SK-N-SH treated with all-trans-retinoic acid at 6 μM for 48 hours (cell line): ENCODE results near the gene SSNA1.

Experiments used
- ATAC-seq: fragments of 200-7000 bp; cut with Tn5 transposase; 3 replicates; pipeline ENCODE4 v1.9.1; 2020; ENCODE audit warnings: mild to moderate bottlenecking, moderate library complexity
- ARNTL ChIP-seq: fragments of 450-650 bp; formaldehyde crosslinking; IDR thresholded peaks from 2 replicates; pipeline ENCODE4 v1.5.0; 2020; ENCODE audit warnings: low read depth, mild to moderate bottlenecking, moderate library complexity, borderline replicate concordance
- BACH2 ChIP-seq: fragments of 250-450 bp; sonication (Bioruptor Pico); IDR thresholded peaks from 2 replicates; pipeline ENCODE4 v1.9.0; 2021; ENCODE audit warnings: mild to moderate bottlenecking, borderline replicate concordance
- CREB5 ChIP-seq: fragments of 250-450 bp; sonication (Bioruptor Pico); IDR thresholded peaks from 2 replicates; pipeline ENCODE4 v1.5.1; 2020; ENCODE audit warnings: low read depth, mild to moderate bottlenecking, moderate library complexity
- CSDC2 ChIP-seq: fragments of 250-450 bp; sonication (Bioruptor Pico); IDR thresholded peaks from 2 replicates; pipeline ENCODE4 v1.5.0; 2020; ENCODE audit warnings: mild to moderate bottlenecking, moderate library complexity
- CSRNP3 ChIP-seq: fragments of 250-450 bp; sonication (Bioruptor Pico); IDR thresholded peaks from 2 replicates; pipeline ENCODE4 v1.5.1; 2021; ENCODE audit warnings: mild to moderate bottlenecking, moderate library complexity
- ESRRG ChIP-seq: fragments of 250-450 bp; sonication (Bioruptor Pico); IDR thresholded peaks from 2 replicates; pipeline ENCODE4 v1.6.1; 2021; ENCODE audit warnings: mild to moderate bottlenecking
- GLIS3 ChIP-seq: fragments of 250-450 bp; sonication (Bioruptor Pico); IDR thresholded peaks from 2 replicates; pipeline ENCODE4 v1.5.0; 2020; ENCODE audit warnings: mild to moderate bottlenecking, moderate library complexity
- OSR1 ChIP-seq: fragments of 250-450 bp; sonication (Bioruptor Pico); IDR thresholded peaks from 2 replicates; pipeline ENCODE4 v1.8.0; 2022; ENCODE audit warnings: moderate library complexity, mild to moderate bottlenecking, inconsistent platforms
- PATZ1 ChIP-seq: fragments of 250-450 bp; sonication (Bioruptor Pico); IDR thresholded peaks from 2 replicates; pipeline ENCODE4 v1.8.0; 2020; ENCODE audit warnings: mild to moderate bottlenecking, moderate library complexity, borderline replicate concordance
- SNAI2 ChIP-seq: fragments of 250-450 bp; sonication (Bioruptor Pico); IDR thresholded peaks from 2 replicates; pipeline ENCODE4 v1.5.0; 2020; ENCODE audit warnings: mild to moderate bottlenecking, moderate library complexity
- TCF4 ChIP-seq: fragments of 250-450 bp; sonication (Bioruptor Pico); IDR thresholded peaks from 2 replicates; pipeline ENCODE4 v1.8.0; 2021; ENCODE audit warnings: mild to moderate bottlenecking, moderate library complexity, borderline replicate concordance
- TOX ChIP-seq: fragments of 250-450 bp; sonication (Bioruptor Pico); IDR thresholded peaks from 2 replicates; pipeline ENCODE4 v1.8.0; 2021; ENCODE audit warnings: mild to moderate bottlenecking, moderate library complexity, borderline replicate concordance
- ZFP3 ChIP-seq: fragments of 250-450 bp; sonication (Bioruptor Pico); IDR thresholded peaks from 2 replicates; pipeline ENCODE4 v1.5.0; 2020; ENCODE audit warnings: mild to moderate bottlenecking, moderate library complexity
- ZFP30 ChIP-seq: fragments of 450-650 bp; formaldehyde crosslinking; IDR thresholded peaks from 2 replicates; pipeline ENCODE4 v1.5.0; 2022; ENCODE audit warnings: mild to moderate bottlenecking, moderate library complexity
- ZNF565 ChIP-seq: fragments of 450-650 bp; formaldehyde crosslinking; conservative IDR thresholded peaks from 2 replicates; pipeline ENCODE4 v1.5.0; 2020; ENCODE audit warnings: low read depth, mild to moderate bottlenecking, moderate library complexity
- ZNF70 ChIP-seq: fragments of 450-650 bp; formaldehyde crosslinking; IDR thresholded peaks from 2 replicates; pipeline ENCODE4 v1.5.0; 2020; ENCODE audit warnings: mild to moderate bottlenecking, moderate library complexity
- ZNF8 ChIP-seq: fragments of 450-650 bp; formaldehyde crosslinking; IDR thresholded peaks from 2 replicates; pipeline ENCODE4 v1.5.0; 2020; ENCODE audit warnings: mild to moderate bottlenecking, moderate library complexity

The SSNA1 gene

GRCh38 chr9:137157618-137158415 lies 30.7 kb upstream of the SSNA1 start:
- ATAC-seq, result no peak
- TF ChIP-seq ESRRG (CRISPR knock-in tag) (no peak), ZNF565 (CRISPR knock-in tag) (no peak), PATZ1 (CRISPR knock-in tag) (no peak), TOX (CRISPR knock-in tag) (no peak), TCF4 (CRISPR knock-in tag) (no peak), CSRNP3 (CRISPR knock-in tag) (no peak), ZFP3 (CRISPR knock-in tag) (no peak), OSR1 (CRISPR knock-in tag) (no peak)
- TF ChIP-seq, all 23 proteins: peak for 0

- TF ChIP-seq TCF4 (CRISPR knock-in tag) (no peak), CSRNP3 (CRISPR knock-in tag) (no peak), ZNF565 (CRISPR knock-in tag) (no peak), ZNF70 (CRISPR knock-in tag) (no peak), OSR1 (CRISPR knock-in tag) (no peak), GLIS3 (no peak), CSDC2 (CRISPR knock-in tag) (no peak), CREB5 (CRISPR knock-in tag) (no peak), ZNF8 (CRISPR knock-in tag) (no peak), BACH2 (CRISPR knock-in tag) (no peak), PATZ1 (CRISPR knock-in tag) (no peak), ZFP30 (no peak), ESRRG (CRISPR knock-in tag) (no peak), ARNTL (CRISPR knock-in tag) (no peak), SNAI2 (CRISPR knock-in tag) (no peak)
- ATAC-seq, result no peak
These were observed 29.9 kb upstream of the SSNA1 start for GRCh38 chr9:137158625-137159024.

GRCh38 chr9:137159105-137160053 lies 29.1 kb upstream of the SSNA1 start:
- no peak for TF ChIP-seq CREB5 (CRISPR knock-in tag)
- no peak for TF ChIP-seq ZNF8 (CRISPR knock-in tag)
- ATAC-seq, result no peak
